ENCODE results near the gene SH3RF1.

DNA sequence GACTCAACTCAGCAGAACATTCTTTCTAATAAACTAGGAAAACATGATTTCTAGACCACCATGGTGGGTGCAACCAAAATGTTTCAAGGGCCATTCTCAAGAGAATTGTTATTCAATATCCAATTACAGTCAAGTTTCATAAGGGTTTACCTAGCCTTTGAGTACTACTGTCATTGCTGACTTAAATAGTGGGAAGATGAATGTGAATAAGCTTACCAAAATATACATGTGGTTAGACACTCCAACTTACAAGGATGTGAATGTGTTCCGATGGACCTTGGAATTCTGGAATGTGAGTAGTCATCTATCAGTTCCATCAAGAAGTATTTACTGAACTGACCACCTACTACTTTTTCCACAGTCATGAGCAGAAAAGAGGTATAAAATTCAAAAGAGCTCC is 16.9 kb downstream of the SH3RF1 start:
- TF ChIP-seq, protein P1, sequence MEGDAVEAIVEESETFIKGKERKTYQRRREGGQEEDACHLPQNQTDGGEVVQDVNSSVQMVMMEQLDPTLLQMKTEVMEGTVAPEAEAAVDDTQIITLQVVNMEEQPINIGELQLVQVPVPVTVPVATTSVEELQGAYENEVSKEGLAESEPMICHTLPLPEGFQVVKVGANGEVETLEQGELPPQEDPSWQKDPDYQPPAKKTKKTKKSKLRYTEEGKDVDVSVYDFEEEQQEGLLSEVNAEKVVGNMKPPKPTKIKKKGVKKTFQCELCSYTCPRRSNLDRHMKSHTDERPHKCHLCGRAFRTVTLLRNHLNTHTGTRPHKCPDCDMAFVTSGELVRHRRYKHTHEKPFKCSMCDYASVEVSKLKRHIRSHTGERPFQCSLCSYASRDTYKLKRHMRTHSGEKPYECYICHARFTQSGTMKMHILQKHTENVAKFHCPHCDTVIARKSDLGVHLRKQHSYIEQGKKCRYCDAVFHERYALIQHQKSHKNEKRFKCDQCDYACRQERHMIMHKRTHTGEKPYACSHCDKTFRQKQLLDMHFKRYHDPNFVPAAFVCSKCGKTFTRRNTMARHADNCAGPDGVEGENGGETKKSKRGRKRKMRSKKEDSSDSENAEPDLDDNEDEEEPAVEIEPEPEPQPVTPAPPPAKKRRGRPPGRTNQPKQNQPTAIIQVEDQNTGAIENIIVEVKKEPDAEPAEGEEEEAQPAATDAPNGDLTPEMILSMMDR (IDR thresholded peaks at IDR 0.05) = no peak
- TF ChIP-seq POLR2A (IDR thresholded peaks at IDR 0.05) = no peak

Measured in prostate gland (tissue), 2 donors.